Gastrocnemius medialis (tissue), 4 donors: Measurements from ENCODE around the gene CORIN. TPM values are rescaled to one million over a fixed set of nuclear protein-coding genes. Genes with fewer than 3 reads are reported as not detected.
A peak's percentile ranks its signal among the peaks of the same experiment; 100 is the strongest.
"Not testable (repeated sequence)": the region's sequence is repeated elsewhere in the genome, so short reads cannot be mapped to it uniquely, and the experiment has no call there.

Experiments used
- ATAC-seq, 2 donors: fragments of 150-250 bp; one replicate each; pipeline ENCODE4 v1.9.1; 2016
- DNase-seq, 2 donors: peaks; one replicate each; pipeline ENCODE4 v3.0.0-alpha.2; 2019
- H3K27ac ChIP-seq, 4 donors: fragments of 200-600 bp; sonication (generic); 1 replicate in 1 of 4; 2 replicates in 3 of 4; pipeline ENCODE4 v1.5.1; 2016 to 2018; ENCODE audit warnings: mild to moderate bottlenecking in 2 of 4, moderate library complexity in 1 of 4
- H3K27me3 ChIP-seq, 3 donors: fragments of 200-600 bp; sonication (generic) in 2 of 3; 1 replicate in 1 of 3; 2 replicates in 2 of 3; pipeline versions ENCODE4 v1.5.1 to v1.6.0; 2016 to 2019; ENCODE audit warnings: mild to moderate bottlenecking in 1 of 3, moderate library complexity in 1 of 3
- H3K36me3 ChIP-seq, 2 donors: fragments of 200-600 bp; sonication (generic) in 1 of 2; one replicate each; pipeline ENCODE4 v1.5.1; 2017 to 2018
- H3K4me1 ChIP-seq, 2 donors: fragments of 200-600 bp; sonication (generic) in 1 of 2; one replicate each; pipeline ENCODE4 v1.5.1; 2016 to 2017; ENCODE audit warnings: mild to moderate bottlenecking in 2 of 2
- H3K4me3 ChIP-seq, 4 donors: fragments of 200-600 bp; sonication (generic) in 3 of 4; 1 replicate in 1 of 4; 2 replicates in 3 of 4; pipeline ENCODE4 v1.5.1; 2016 to 2019; ENCODE audit warnings: mild to moderate bottlenecking in 2 of 4
- H3K9me3 ChIP-seq, 3 donors: fragments of 200-600 bp; sonication (generic) in 2 of 3; 1 replicate in 1 of 3; 2 replicates in 2 of 3; pipeline ENCODE4 v1.5.1; 2016 to 2019
- CTCF ChIP-seq, 5 experiments: fragments of 450-650 bp in 3 of 5; fragments of 200-600 bp in 2 of 5; sonication (generic) in 2 of 5; IDR thresholded peaks in 4 of 5; conservative IDR thresholded peaks in 1 of 5; 1 replicate in 4 of 5; 2 replicates in 1 of 5; pipeline ENCODE4 v1.5.1; 2016 to 2019; ENCODE audit warnings: antibody characterized with exemption in 5 of 5, mild to moderate bottlenecking in 3 of 5, moderate library complexity in 3 of 5
- POLR2A ChIP-seq, 2 donors: fragments of 450-650 bp; IDR thresholded peaks; one replicate each; pipeline ENCODE4 v1.6.1; 2017; ENCODE audit warnings: antibody characterized with exemption in 2 of 2, mild to moderate bottlenecking in 2 of 2, moderate library complexity in 2 of 2
- in situ Hi-C, 4 donors: fragments of 200-750 bp; cut with MboI; loops; one replicate each; pipeline versions ENCODE4 v1.15.0 to v1.8.0; 2017; ENCODE audit warnings: low sequenced_read_pairs in 4 of 4
- intact Hi-C: fragments of 100-400 bp; cut with DNase I; formaldehyde crosslinking; loops from one replicate; pipeline ENCODE4 v1.15.1; 2023; ENCODE audit warnings: low total_unique reads
- total RNA-seq, 4 donors: library from RNA; depleted of rRNA; stranded (reverse); fragments of >200 nt; gene quantifications; one replicate each; pipeline versions ENCODE4 v1.1.0 to v1.2.3, GENCODE V29; 2016

CORIN gene
- total RNA-seq, 4 donors from 2014 or later = 0.49 to 0.70 TPM; not detected in 2

- intact Hi-C loops (no loop called here), in situ Hi-C loops (loop anchor here in 3 of 4 donors (25.0 kb wide), 2 partner anchors 142 to 242 kb away; partner anchors contain the start of gene CORIN (in 1 of the 3))
- Histone ChIP-seq H3K36me3 (no peaks in the 10 kb centered on the region), H3K27me3 (no peaks in the 10 kb centered on the region), H3K27ac (no peak overlapping the region), H3K4me1 (no peaks in the 10 kb centered on the region), H3K4me3 (no peak overlapping the region), H3K9me3 (no peaks in the 10 kb centered on the region)
- TF ChIP-seq CTCF (IDR thresholded peaks at IDR 0.05 in 4 of 5, conservative IDR thresholded peaks at IDR 0.05 in 1 of 5) = no peak
- TF ChIP-seq POLR2A (IDR thresholded peaks at IDR 0.05) = no peak
- ATAC-seq (no peak), DNase-seq (no peak)
Observed at GRCh38 chr4:47695260-47695659, 142.6 kb downstream of the CORIN start.

GRCh38 chr4:47694322-47694721 lies 143.5 kb downstream of the CORIN start:
- Histone ChIP-seq H3K4me3 (no peak overlapping the region), H3K4me1 (no peaks in the 10 kb centered on the region), H3K9me3 (no peaks in the 10 kb centered on the region), H3K36me3 (no peaks in the 10 kb centered on the region), H3K27ac (no peak overlapping the region), H3K27me3 (no peaks in the 10 kb centered on the region)
- ATAC-seq (no peak), DNase-seq (no peak)
- intact Hi-C loops = no loop called here
- TF ChIP-seq POLR2A (IDR thresholded peaks at IDR 0.05) (no peak), CTCF (IDR thresholded peaks at IDR 0.05 in 4 of 5, conservative IDR thresholded peaks at IDR 0.05 in 1 of 5) (no peak)
- in situ Hi-C loops = loop anchor here in 3 of 4 donors (25.0 kb wide), 2 partner anchors 143 to 243 kb away; partner anchors contain the start of gene CORIN (in 1 of the 3)

GRCh38 chr4:47692691-47693090 lies 145.2 kb downstream of the CORIN start:
- TF ChIP-seq CTCF (IDR thresholded peaks at IDR 0.05 in 4 of 5, conservative IDR thresholded peaks at IDR 0.05 in 1 of 5) (no peak), POLR2A (IDR thresholded peaks at IDR 0.05) (no peak)
- Histone ChIP-seq H3K27me3 (no peaks in the 10 kb centered on the region), H3K36me3 (no peaks in the 10 kb centered on the region), H3K4me1 (no peaks in the 10 kb centered on the region), H3K4me3 (no peak overlapping the region), H3K27ac (no peak overlapping the region), H3K9me3 (no peaks in the 10 kb centered on the region)
- ATAC-seq (no peak), DNase-seq (no peak)
- intact Hi-C loops (no loop called here), in situ Hi-C loops (loop anchor here in 3 of 4 donors (25.0 kb wide), 2 partner anchors 145 to 245 kb away; partner anchors contain the start of gene CORIN (in 1 of the 3))

- DNase-seq, H3K27ac ChIP-seq, H3K4me3 ChIP-seq, H3K36me3 ChIP-seq, H3K9me3 ChIP-seq, intact Hi-C loops, H3K4me1 ChIP-seq, H3K27me3 ChIP-seq: not testable (repeated sequence)
- in situ Hi-C loops = loop anchor here in 3 of 4 donors (25.0 kb wide), 2 partner anchors 145 to 245 kb away; partner anchors contain the start of gene CORIN (in 1 of the 3)
- ATAC-seq = peak in 1 of 2 donors; percentile 33
Observed at GRCh38 chr4:47691757-47692383, 146.0 kb downstream of the CORIN start.

GRCh38 chr4:47690611-47691010 lies 147.3 kb downstream of the CORIN start:
- TF ChIP-seq CTCF (IDR thresholded peaks at IDR 0.05 in 4 of 5, conservative IDR thresholded peaks at IDR 0.05 in 1 of 5) = no peak
- no peak for TF ChIP-seq POLR2A (IDR thresholded peaks at IDR 0.05)
- ATAC-seq = no peak
- DNase-seq = no peak
- Histone ChIP-seq H3K9me3 (no peaks in the 10 kb centered on the region), H3K4me1 (no peaks in the 10 kb centered on the region), H3K4me3 (no peak overlapping the region), H3K27me3 (no peaks in the 10 kb centered on the region), H3K36me3 (no peaks in the 10 kb centered on the region), H3K27ac (no peak overlapping the region)
- in situ Hi-C loops (loop anchor here in 3 of 4 donors (25.0 kb wide), 2 partner anchors 147 to 247 kb away; partner anchors contain the start of gene CORIN (in 1 of the 3)), intact Hi-C loops (no loop called here)
